Hematopoietic multipotent progenitor cell (in vitro differentiated cells): Measurements from ENCODE around the gene UBTD1. TPM values are rescaled to one million over a fixed set of nuclear protein-coding genes. Genes with fewer than 3 reads are reported as not detected.
"Not testable (repeated sequence)": the region's sequence is repeated elsewhere in the genome, so short reads cannot be mapped to it uniquely, and the experiment has no call there.

ENCODE experiments used
- DNase-seq, 3 donors: peaks; one replicate each; pipeline ENCODE4 v3.0.0-alpha.2; 2011 to 2015; ENCODE audit warnings: low read depth in 2 of 3, low spot score in 2 of 3
- total RNA-seq: library from RNA; depleted of rRNA; stranded (reverse); fragments of >200 nt; gene quantifications from one replicate; pipeline ENCODE4 v1.2.3, GENCODE V29; 2012

Gene UBTD1
- total RNA-seq, 1 donor: 4.6 TPM

GRCh38 chr10:97512993-97513392 lies 14.3 kb downstream of the UBTD1 start:
- DNase-seq: no peak

GRCh38 chr10:97514344-97514743 lies 15.6 kb downstream of the UBTD1 start:
- no peak for DNase-seq

- DNase-seq: no peak
Observed at GRCh38 chr10:97515271-97515978, 16.7 kb downstream of the UBTD1 start.

GRCh38 chr10:97517096-97517750 lies 18.5 kb downstream of the UBTD1 start:
- DNase-seq: no peak

- DNase-seq: no peak
Observed at GRCh38 chr10:97517778-97518300, 19.1 kb downstream of the UBTD1 start.

- no peak for DNase-seq
Observed at GRCh38 chr10:97518301-97519043, 19.7 kb downstream of the UBTD1 start.

GRCh38 chr10:97519342-97519741 lies 20.6 kb downstream of the UBTD1 start:
- DNase-seq: no peak

- no peak for DNase-seq
Observed at GRCh38 chr10:97520520-97520919, 21.8 kb downstream of the UBTD1 start.

GRCh38 chr10:97520978-97521761 lies 22.4 kb downstream of the UBTD1 start:
- no peak for DNase-seq

- no peak for DNase-seq
Observed at GRCh38 chr10:97522071-97522470, 23.3 kb downstream of the UBTD1 start.

GRCh38 chr10:97522937-97523336 lies 24.2 kb downstream of the UBTD1 start:
- no peak for DNase-seq

GRCh38 chr10:97525086-97525485 lies 26.4 kb downstream of the UBTD1 start:
- no peak for DNase-seq

- no peak for DNase-seq
Observed at GRCh38 chr10:97525683-97526110, 27.0 kb downstream of the UBTD1 start.

GRCh38 chr10:97528876-97529275 lies 30.2 kb downstream of the UBTD1 start:
- not testable (repeated sequence) for DNase-seq

- DNase-seq: no peak
Observed at GRCh38 chr10:97529685-97530465, 31.2 kb downstream of the UBTD1 start.

GRCh38 chr10:97531401-97531986 lies 32.8 kb downstream of the UBTD1 start:
- no peak for DNase-seq

GRCh38 chr10:97532935-97533671 lies 34.4 kb downstream of the UBTD1 start:
- DNase-seq: no peak

GRCh38 chr10:97533888-97534287 lies 35.2 kb downstream of the UBTD1 start:
- no peak for DNase-seq
